ENCODE measurements around the gene ATF5. TPM values are rescaled to one million over a fixed set of nuclear protein-coding genes. Genes with fewer than 3 reads are reported as not detected.
A peak's percentile ranks its signal among the peaks of the same experiment; 100 is the strongest.

The ATF5 gene
- total RNA-seq, 2 experiments from 2014 or later = 24.5 to 25.8 TPM

DNA sequence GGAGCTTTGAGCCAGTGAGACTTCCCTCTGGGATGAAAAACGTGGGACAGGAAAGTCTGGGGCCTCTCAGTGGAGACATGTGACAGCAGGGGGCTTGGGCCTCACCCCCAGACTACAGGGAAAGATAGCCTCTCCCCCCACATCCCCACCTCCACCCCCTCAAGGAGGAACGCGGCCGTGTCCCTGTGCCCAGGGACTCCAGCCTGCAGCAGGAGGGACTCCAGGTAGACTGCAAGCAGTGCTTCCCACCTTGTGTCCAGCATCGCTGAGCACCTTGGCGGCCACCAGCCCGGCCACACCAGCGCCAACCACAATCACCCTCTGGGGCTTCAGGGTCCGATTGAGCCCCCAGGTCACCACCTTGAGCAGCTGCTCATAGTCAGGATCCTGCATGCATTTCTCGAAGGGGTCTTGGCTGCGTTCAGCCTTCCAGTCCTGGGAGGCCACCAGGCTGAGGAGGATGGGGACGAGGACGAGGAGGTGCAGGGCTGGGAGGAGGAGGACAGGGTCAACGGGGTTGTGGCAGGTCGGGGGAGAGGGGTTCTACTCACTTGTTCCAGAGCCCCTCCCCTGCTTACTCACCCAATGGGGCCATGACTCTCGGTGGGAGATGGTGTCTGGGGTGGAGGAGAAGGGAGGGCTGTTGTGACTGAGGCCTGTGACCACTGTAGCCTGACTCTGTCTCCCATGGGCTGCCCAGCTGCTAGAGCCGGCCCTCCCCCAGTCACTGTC is 33.3 kb upstream of the ATF5 start:
- peak; percentile 83 for DNase-seq
- peaks cover 43% of the 10 kb centered on the region for H3K36me3 Mint-ChIP-seq
- H3K4me3 Mint-ChIP-seq = peak overlapping the region; percentile 87
- POLR2A ChIA-PET = interaction anchor here (0.6 to 7.2 kb wide), 7 partner anchors 13 to 1430 kb away, joined by 5 to 77 read pairs (median 7); partner anchors contain the start of genes AKT1S1, ATF5, NUP62 and TBC1D17
- CTCF ChIA-PET = interaction anchor here (1.3 to 2.8 kb wide), 2 partner anchors 16 to 26 kb away, joined by 3 to 15 read pairs; no protein-coding TSS in a partner anchor
- intact Hi-C loops (cut with micrococcal nuclease) = loop anchor here (2.0 kb wide), 1 partner anchor 45 kb away; the partner anchor contains the start of gene PTOV1
- peak overlapping the region; percentile 100 for H3K27ac Mint-ChIP-seq
- H3K9me3 Mint-ChIP-seq = no peaks in the 10 kb centered on the region
- H3K27me3 Mint-ChIP-seq = no peaks in the 10 kb centered on the region
- peaks cover 71% of the 10 kb centered on the region for H3K4me1 Mint-ChIP-seq (ENCODE audit: low read depth)

GRCh38 chr19:49896863-49897621 is 32.0 kb upstream of the ATF5 start, which contains the start of gene IL4I1:
Gene IL4I1 (minus strand): TSS chr19:49896887. CDS start chr19:49896160, 727 bp downstream.
- H3K27ac Mint-ChIP-seq = peak within 1 kb of the TSS; percentile 100
- POLR2A ChIA-PET = interaction anchor here (1.0 to 7.2 kb wide), 8 partner anchors 10 to 257 kb away, joined by 4 to 77 read pairs (median 6); partner anchors contain the start of genes AKT1S1, ATF5, NUP62 and TBC1D17
- CTCF ChIA-PET = interaction anchor here (1.0 to 1.4 kb wide), 2 partner anchors 15 to 345 kb away, joined by 3 to 14 read pairs; no protein-coding TSS in a partner anchor
- H3K36me3 Mint-ChIP-seq = peaks cover 33% of the 10 kb centered on the region
- peaks cover 62% of the 10 kb centered on the region for H3K4me1 Mint-ChIP-seq (ENCODE audit: low read depth)
- no peaks in the 10 kb centered on the region for H3K9me3 Mint-ChIP-seq
- intact Hi-C loops (cut with micrococcal nuclease) = loop anchor here (1.0 to 2.0 kb wide), 5 partner anchors 14 to 46 kb away; partner anchors contain the start of genes AKT1S1, ATF5, NUP62 and PTOV1
- peak within 1 kb of the TSS; percentile 87 for H3K4me3 Mint-ChIP-seq
- H3K27me3 Mint-ChIP-seq = no peaks in the 10 kb centered on the region
- peak; percentile 87 for DNase-seq

GRCh38 chr19:49904136-49904535 is 24.9 kb upstream of the ATF5 start:
- POLR2A ChIA-PET = no interaction called here
- CTCF ChIA-PET = no interaction called here

DNA sequence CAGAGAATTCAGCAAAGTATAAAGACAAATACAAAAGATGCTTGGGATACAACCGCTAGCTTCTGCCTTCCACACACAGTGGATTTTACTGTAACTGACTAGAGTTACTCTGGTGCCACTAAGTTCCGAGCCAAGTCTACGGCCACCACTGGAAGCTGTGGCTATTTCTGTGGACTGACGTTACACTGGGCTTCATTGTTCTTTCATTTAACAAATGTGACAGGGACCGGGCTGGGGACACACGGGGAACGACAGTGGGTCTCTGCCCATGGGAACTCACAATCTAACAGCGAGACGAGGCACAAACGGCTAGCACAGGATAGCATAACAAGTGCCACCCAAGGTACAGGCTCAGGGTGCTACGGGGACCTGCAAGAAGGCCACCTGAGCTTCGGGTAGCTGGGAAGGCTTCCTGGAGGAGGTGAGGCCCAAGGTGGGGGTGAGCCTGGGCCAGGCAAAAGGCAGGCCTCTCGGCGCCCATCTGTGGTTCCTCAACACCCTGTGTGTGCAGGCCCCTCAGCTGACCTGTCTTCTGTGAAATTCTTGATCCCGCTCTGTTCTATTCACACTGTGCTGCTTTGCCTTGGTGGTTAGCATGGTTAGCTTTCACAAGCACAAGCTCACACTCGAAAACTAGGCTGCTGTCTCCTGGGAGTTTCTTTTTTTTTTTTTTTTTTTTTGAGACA is 22.0 kb upstream of the ATF5 start:
- CTCF ChIA-PET = no interaction called here
- Mint-ChIP-seq H3K9me3 (no peaks in the 10 kb centered on the region), H3K4me3 (no peak overlapping the region), H3K36me3 (peaks cover 52% of the 10 kb centered on the region), H3K4me1 (ENCODE audit: low read depth) (peaks cover 69% of the 10 kb centered on the region), H3K27me3 (no peaks in the 10 kb centered on the region), H3K27ac (peak overlapping the region; percentile 72)
- no peak for DNase-seq
- intact Hi-C loops (cut with micrococcal nuclease) = no loop called here
- POLR2A ChIA-PET = interaction anchor here (0.8 to 1.9 kb wide), 3 partner anchors 9 to 21 kb away, joined by 3 to 5 read pairs (median 4); no protein-coding TSS in a partner anchor

More at GRCh38 chr19:49904136-49904535, 24.9 kb upstream of the ATF5 start:
- intact Hi-C loops (cut with micrococcal nuclease) = no loop called here
- Mint-ChIP-seq H3K4me3 (no peak overlapping the region), H3K36me3 (peaks cover 33% of the 10 kb centered on the region), H3K27ac (peak overlapping the region; percentile 49), H3K27me3 (no peaks in the 10 kb centered on the region), H3K9me3 (no peaks in the 10 kb centered on the region), H3K4me1 (ENCODE audit: low read depth) (peaks cover 49% of the 10 kb centered on the region)
- no peak for DNase-seq

DNA sequence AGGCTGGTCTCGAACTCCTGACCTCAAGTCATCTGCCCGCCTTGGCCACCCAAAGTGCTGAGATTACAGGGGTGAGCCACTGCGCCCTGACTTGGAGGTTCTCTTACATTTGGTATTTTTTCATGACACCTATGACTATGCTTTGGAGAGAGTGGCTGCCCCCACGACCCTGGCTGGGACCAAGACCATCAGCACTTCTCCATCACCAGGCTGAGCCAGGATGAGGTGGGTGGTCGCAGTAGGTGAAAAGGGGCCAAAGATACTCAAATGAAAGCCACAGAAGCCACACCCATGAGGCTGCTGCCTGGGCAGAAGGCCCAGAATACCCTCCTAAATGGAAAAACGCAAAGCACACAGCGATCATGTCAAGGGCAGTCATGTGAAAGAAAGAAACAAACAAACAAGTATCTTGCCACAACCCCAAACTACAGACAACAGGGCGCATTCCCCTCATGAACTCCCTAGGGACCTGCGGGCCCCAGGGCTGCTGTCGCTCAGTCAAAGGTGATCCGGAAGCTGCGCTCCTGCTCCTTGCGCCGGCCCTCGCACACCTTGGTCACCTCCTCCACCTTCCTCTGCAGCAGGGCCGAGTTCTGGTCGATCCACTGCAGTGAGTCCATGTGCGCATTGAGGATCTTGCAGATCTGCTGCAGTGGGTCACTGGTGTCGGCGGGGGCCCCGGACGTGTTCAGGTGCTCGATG is 21.1 kb upstream of the ATF5 start:
- ChIA-PET CTCF (interaction anchor here (0.6 kb wide), 1 partner anchor 61 kb away, joined by 3 read pairs; no protein-coding TSS in a partner anchor), POLR2A (interaction anchor here (1.5 to 1.9 kb wide), 3 partner anchors 10 to 20 kb away, joined by 4 to 7 read pairs (median 5); no protein-coding TSS in a partner anchor)
- Mint-ChIP-seq H3K27ac (peak overlapping the region; percentile 72), H3K36me3 (peaks cover 58% of the 10 kb centered on the region), H3K9me3 (no peaks in the 10 kb centered on the region), H3K4me3 (no peak overlapping the region), H3K4me1 (ENCODE audit: low read depth) (peaks cover 76% of the 10 kb centered on the region), H3K27me3 (no peaks in the 10 kb centered on the region)
- intact Hi-C loops (cut with micrococcal nuclease) = no loop called here
- peak; percentile 22 for DNase-seq

GRCh38 chr19:49908480-49909420 is 20.3 kb upstream of the ATF5 start:
- CTCF ChIA-PET = interaction anchor here (0.6 kb wide), 1 partner anchor 62 kb away, joined by 3 read pairs; no protein-coding TSS in a partner anchor
- H3K27ac Mint-ChIP-seq = peak overlapping the region; percentile 72
- intact Hi-C loops (cut with micrococcal nuclease) = no loop called here

GRCh38 chr19:49910179-49910578 is 18.8 kb upstream of the ATF5 start:
- Mint-ChIP-seq H3K4me1 (ENCODE audit: low read depth) (peaks cover 81% of the 10 kb centered on the region), H3K36me3 (peaks cover 78% of the 10 kb centered on the region), H3K9me3 (no peaks in the 10 kb centered on the region), H3K27me3 (no peaks in the 10 kb centered on the region), H3K4me3 (no peak overlapping the region), H3K27ac (peak overlapping the region; percentile 97)
- ChIA-PET POLR2A (interaction anchor here (0.6 to 3.6 kb wide), 2 partner anchors 15 to 799 kb away, joined by 3 to 77 read pairs; partner anchors contain the start of gene IL4I1), CTCF (interaction anchor here (0.7 to 3.7 kb wide), 2 partner anchors 20 to 28 kb away, joined by 3 to 11 read pairs; no protein-coding TSS in a partner anchor)
- intact Hi-C loops (cut with micrococcal nuclease) = loop anchor here (2.0 kb wide), 1 partner anchor 19 kb away; the partner anchor contains the start of genes ATF5 and NUP62
- no peak for DNase-seq

More at GRCh38 chr19:49908480-49909420, 20.3 kb upstream of the ATF5 start:
- peaks cover 66% of the 10 kb centered on the region for H3K36me3 Mint-ChIP-seq
- POLR2A ChIA-PET = interaction anchor here (1.0 to 1.9 kb wide), 3 partner anchors 11 to 19 kb away, joined by 4 to 7 read pairs (median 5); no protein-coding TSS in a partner anchor
- H3K9me3 Mint-ChIP-seq = no peaks in the 10 kb centered on the region
- no peaks in the 10 kb centered on the region for H3K27me3 Mint-ChIP-seq
- no peak for DNase-seq
- no peak overlapping the region for H3K4me3 Mint-ChIP-seq
- H3K4me1 Mint-ChIP-seq (ENCODE audit: low read depth) = peaks cover 78% of the 10 kb centered on the region

DNA sequence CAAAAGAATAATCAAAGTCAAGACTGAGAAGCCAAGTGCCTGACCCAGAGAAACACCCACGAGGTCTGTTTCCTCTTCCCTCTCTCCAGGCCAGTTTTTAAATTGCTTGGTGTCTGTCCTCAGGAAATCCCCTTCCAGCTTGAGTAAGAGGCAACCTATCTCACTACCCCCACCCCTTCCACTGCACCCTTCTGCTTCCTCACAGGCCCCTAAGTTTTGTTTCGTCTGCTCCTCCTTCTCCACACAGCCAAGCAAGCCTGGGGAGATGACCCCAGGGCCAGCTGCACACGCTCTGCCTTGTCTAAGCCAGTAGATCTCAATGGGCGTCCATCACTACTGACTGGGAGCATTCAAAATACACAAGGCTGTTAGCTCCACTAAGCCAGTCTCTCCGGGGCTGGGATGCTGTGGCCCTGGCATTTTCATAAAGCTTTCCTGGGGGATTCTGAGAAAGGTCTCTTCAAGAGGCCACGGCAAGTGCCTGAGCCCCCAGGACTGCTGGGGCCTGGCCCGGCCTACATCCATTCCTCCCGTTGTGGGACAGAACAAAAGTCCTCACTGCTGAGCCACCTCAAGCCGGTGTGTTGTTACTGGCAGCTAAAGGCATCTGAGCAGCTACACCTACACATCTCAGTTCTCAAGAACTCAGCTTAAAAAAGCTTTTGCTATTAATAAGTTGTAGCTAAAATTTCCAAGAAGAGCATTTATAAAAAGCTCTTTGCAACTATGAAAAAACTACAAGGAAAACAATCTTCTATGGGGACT is 17.4 kb upstream of the ATF5 start:
- peak; percentile 72 for DNase-seq
- intact Hi-C loops (cut with micrococcal nuclease) = loop anchor here (1.0 to 2.0 kb wide), 2 partner anchors 14 to 17 kb away; partner anchors contain the start of genes ATF5 and NUP62

More for the DNA sequence above, 17.4 kb upstream of the ATF5 start:
- Mint-ChIP-seq H3K4me1 (ENCODE audit: low read depth) (peaks cover 78% of the 10 kb centered on the region), H3K4me3 (peak overlapping the region; percentile 51), H3K27me3 (no peaks in the 10 kb centered on the region), H3K9me3 (no peaks in the 10 kb centered on the region), H3K36me3 (peaks cover 77% of the 10 kb centered on the region), H3K27ac (peak overlapping the region; percentile 97)
- POLR2A ChIA-PET = interaction anchor here (0.9 to 3.6 kb wide), 8 partner anchors 10 to 42 kb away, joined by 3 to 77 read pairs (median 6); partner anchors contain the start of genes AKT1S1, ATF5, IL4I1 and NUP62
- CTCF ChIA-PET = interaction anchor here (0.5 to 3.7 kb wide), 7 partner anchors 14 to 26 kb away, joined by 3 to 15 read pairs (median 7); partner anchors contain the start of genes ATF5 and NUP62

Data from activated CD4-positive, alpha-beta memory T cell treated with anti-CD3 and anti-CD28 coated beads for 36 hours (primary cell).